Measurements from ENCODE around the gene RBPJ.

DNA sequence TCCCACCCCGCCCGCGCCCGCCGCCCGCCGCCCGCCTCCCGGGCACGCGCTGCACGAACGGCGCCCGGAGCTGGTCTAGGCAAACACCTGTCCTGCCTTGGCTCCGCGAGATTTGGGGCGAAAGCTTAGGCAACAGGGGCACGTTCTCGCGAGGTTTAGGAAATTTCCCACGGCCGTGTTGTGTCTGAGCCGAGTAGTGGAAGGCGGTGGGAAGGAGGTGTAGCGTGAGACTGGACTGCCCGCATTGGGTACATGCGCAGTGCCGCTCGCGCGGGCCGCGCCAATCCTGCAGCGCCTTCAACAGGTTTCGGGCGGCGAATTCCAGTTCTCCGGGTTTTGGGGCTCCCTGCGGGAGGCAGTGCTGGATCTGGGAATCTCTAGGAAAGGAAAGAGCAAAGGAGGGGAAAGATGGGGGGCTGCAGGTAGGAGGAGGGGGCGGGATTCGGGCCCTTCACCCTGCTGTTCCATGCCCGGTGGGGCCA lies 1.3 kb upstream of the RBPJ start:
- TF ChIP-seq, protein P1, sequence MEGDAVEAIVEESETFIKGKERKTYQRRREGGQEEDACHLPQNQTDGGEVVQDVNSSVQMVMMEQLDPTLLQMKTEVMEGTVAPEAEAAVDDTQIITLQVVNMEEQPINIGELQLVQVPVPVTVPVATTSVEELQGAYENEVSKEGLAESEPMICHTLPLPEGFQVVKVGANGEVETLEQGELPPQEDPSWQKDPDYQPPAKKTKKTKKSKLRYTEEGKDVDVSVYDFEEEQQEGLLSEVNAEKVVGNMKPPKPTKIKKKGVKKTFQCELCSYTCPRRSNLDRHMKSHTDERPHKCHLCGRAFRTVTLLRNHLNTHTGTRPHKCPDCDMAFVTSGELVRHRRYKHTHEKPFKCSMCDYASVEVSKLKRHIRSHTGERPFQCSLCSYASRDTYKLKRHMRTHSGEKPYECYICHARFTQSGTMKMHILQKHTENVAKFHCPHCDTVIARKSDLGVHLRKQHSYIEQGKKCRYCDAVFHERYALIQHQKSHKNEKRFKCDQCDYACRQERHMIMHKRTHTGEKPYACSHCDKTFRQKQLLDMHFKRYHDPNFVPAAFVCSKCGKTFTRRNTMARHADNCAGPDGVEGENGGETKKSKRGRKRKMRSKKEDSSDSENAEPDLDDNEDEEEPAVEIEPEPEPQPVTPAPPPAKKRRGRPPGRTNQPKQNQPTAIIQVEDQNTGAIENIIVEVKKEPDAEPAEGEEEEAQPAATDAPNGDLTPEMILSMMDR (IDR thresholded peaks at IDR 0.05 in 8 of 11, conservative IDR thresholded peaks at IDR 0.05 in 3 of 11): peak in 3 of 11 experiments; percentile 26 to 50 (median 38)
- no peak for TF ChIP-seq POLR2A (IDR thresholded peaks at IDR 0.05)

Measured in spleen (tissue), 7 donors.